ENCODE data around the gene SEPTIN8. TPM values are rescaled to one million over a fixed set of nuclear protein-coding genes. Genes with fewer than 3 reads are reported as not detected.
A peak's percentile ranks its signal among the peaks of the same experiment; 100 is the strongest.

SEPTIN8 gene
- total and polyA plus RNA-seq, 8 donors: 15.5 to 47.3 (median 32.3) TPM

DNA sequence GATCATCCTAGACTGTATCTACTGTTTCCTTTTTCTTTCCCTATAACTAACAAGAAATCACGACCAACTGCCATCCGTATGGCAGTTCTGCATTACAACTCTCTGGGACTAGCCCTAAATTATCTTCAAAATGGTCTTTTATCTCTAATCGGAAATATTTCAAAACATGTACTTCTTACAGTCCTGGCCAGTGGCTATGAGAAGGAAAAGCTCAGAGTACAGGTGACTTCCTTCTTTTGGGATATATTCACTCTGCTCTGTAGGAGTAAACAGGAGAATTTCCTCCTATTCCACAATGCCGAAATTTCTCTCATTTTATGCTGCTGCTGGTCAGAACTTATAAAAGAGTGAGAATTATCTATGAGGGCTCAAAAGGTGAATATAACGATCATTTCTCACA lies 1.8 kb upstream of the SEPTIN8 start:
- 43 to 65% (median 46%) methylated on average over 5 of the region's 5 CpGs for WGBS, 5 donors
- no peak for DNase-seq
- TF ChIP-seq POLR2AphosphoS5 (IDR thresholded peaks at IDR 0.05) (no peak), POLR2A (IDR thresholded peaks at IDR 0.05) (no peak), EP300 (IDR thresholded peaks at IDR 0.05) (no peak)
- TF ChIP-seq, protein P1, sequence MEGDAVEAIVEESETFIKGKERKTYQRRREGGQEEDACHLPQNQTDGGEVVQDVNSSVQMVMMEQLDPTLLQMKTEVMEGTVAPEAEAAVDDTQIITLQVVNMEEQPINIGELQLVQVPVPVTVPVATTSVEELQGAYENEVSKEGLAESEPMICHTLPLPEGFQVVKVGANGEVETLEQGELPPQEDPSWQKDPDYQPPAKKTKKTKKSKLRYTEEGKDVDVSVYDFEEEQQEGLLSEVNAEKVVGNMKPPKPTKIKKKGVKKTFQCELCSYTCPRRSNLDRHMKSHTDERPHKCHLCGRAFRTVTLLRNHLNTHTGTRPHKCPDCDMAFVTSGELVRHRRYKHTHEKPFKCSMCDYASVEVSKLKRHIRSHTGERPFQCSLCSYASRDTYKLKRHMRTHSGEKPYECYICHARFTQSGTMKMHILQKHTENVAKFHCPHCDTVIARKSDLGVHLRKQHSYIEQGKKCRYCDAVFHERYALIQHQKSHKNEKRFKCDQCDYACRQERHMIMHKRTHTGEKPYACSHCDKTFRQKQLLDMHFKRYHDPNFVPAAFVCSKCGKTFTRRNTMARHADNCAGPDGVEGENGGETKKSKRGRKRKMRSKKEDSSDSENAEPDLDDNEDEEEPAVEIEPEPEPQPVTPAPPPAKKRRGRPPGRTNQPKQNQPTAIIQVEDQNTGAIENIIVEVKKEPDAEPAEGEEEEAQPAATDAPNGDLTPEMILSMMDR (IDR thresholded peaks at IDR 0.05): no peak
- peaks cover 11 to 41% (median 35%) of the 10 kb centered on the region in 4 donors for H3K4me1 ChIP-seq
- no peak overlapping the region for H3K4me3 ChIP-seq
- no peaks in the 10 kb centered on the region for H3K36me3 ChIP-seq
- H3K9me3 ChIP-seq: no peaks in the 10 kb centered on the region
- H3K27ac ChIP-seq: peak overlapping the region in 1 of 5 donors; percentile 86
- intact Hi-C loops (cut with DNase I; ENCODE audit: low total_unique reads): no loop called here
- no peaks in the 10 kb centered on the region for H3K27me3 ChIP-seq

DNA sequence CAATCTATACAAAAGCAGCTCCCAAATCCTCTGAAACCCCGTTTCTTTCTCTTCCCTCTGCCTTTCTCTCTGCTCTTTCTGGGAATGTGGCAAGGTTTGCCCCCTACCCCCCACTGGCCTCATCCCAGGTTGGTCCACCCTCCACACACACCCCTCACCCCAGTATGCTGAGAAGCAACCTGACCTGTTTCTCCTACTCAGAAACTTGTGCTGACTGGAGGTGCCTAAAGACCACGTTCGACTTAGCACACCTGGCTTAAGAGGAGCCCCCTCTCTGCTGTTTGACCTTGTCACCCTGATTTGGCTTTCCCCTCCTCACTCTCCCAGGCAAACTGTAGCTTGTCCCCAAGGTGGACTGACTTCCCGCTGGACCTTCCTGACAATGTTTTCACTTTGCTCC lies 1.1 kb upstream of the SEPTIN8 start:
- Histone ChIP-seq H3K4me3 (peak overlapping the region; percentile 79 to 88 (median 82)), H3K27me3 (no peaks in the 10 kb centered on the region), H3K27ac (peak overlapping the region in 4 of 5 donors; percentile 81 to 88 (median 87)), H3K4me1 (peaks cover 11 to 49% (median 37%) of the 10 kb centered on the region in 4 donors), H3K36me3 (no peaks in the 10 kb centered on the region), H3K9me3 (no peaks in the 10 kb centered on the region)
- WGBS, 5 donors: 46 to 65% (median 48%) methylated on average over 4 of the region's 4 CpGs
- no peak for DNase-seq
- intact Hi-C loops (cut with DNase I; ENCODE audit: low total_unique reads): no loop called here
- TF ChIP-seq, protein P1 (IDR thresholded peaks at IDR 0.05): no peak
- TF ChIP-seq POLR2A (IDR thresholded peaks at IDR 0.05) (no peak), POLR2AphosphoS5 (IDR thresholded peaks at IDR 0.05) (no peak), EP300 (IDR thresholded peaks at IDR 0.05) (no peak)

DNA sequence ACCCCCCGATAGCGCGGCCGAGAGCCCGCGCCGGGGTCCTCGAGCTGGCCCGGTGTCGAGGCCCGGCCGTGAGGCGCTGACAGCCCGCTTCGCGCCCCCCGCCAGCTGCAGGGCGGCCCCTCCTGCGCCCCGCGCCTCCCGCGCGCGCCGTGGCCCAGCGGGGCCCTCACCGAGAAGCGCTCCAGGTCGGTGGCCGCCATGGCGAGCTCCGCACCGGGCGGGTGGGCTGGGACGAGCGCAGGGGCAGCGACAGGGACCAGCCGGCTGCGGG lies 166 bp downstream of the SEPTIN8 start:
- no peak for DNase-seq
- Histone ChIP-seq H3K27ac (peak overlapping the region; percentile 81 to 88 (median 86)), H3K4me3 (peak overlapping the region; percentile 79 to 88 (median 82)), H3K36me3 (no peaks in the 10 kb centered on the region), H3K9me3 (no peaks in the 10 kb centered on the region), H3K4me1 (peaks cover 13 to 61% (median 45%) of the 10 kb centered on the region in 4 donors), H3K27me3 (no peaks in the 10 kb centered on the region)
- WGBS, 5 donors: 0 to 2% (median 1%) methylated on average over 22 to 40 of the region's 40 CpGs; no CpG with 5 or more reads in 1 of the 5 donors
- TF ChIP-seq, protein P1 (IDR thresholded peaks at IDR 0.05): no peak
- TF ChIP-seq POLR2A (IDR thresholded peaks at IDR 0.05) (no peak), EP300 (IDR thresholded peaks at IDR 0.05) (no peak)
- intact Hi-C loops (cut with DNase I; ENCODE audit: low total_unique reads): no loop called here

DNA sequence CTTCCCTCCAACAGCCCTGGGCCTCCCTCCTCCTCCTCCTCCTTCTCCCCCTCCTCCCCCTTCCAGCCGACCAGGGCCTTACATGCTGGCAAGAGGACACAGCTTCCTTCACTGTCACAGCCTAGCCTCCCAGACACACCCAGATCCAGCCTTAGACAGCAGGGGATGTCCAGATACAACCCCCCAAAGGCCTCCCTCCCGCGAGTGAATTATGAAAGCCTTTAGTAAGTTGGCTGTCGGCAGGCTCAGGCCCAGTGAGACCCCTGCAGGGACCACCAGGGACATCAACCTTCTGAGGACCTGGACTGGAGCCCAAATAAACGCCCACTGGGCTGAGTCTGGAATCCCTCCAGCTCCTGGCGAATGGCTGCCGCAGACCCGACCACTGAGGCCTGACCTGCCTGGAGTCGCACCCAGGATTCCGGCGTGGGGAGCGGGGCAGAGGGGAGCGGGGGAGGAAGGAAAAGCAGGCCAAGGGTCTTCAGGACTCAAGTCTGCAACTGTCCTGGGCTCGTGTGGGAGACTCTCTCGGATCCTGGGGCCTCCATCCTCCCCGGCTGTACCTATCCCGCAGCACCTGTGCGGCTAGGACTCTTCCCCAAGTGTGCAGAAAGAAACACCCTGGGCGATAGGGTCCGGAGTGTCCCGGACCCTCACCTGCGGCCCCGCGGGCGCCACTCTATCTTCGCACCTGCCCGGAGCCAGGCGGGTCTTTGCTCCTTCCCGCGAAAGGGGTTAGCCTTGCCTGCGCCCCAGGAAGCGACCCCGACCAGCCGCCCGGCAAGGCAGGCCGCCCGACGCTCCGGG lies 705 bp downstream of the SEPTIN8 start:
- no peaks in the 10 kb centered on the region for H3K27me3 ChIP-seq
- no peaks in the 10 kb centered on the region for H3K9me3 ChIP-seq
- peak overlapping the region; percentile 79 to 88 (median 82) for H3K4me3 ChIP-seq
- no peaks in the 10 kb centered on the region for H3K36me3 ChIP-seq
- 4 to 7% (median 6%) methylated on average over 24 to 39 of the region's 39 CpGs for WGBS, 5 donors
- peak overlapping the region; percentile 81 to 88 (median 86) for H3K27ac ChIP-seq
- intact Hi-C loops (cut with DNase I; ENCODE audit: low total_unique reads): no loop called here
- peak in 1 of 2 donors; percentile 75 for DNase-seq
- no peak for TF ChIP-seq EP300 (IDR thresholded peaks at IDR 0.05)
- TF ChIP-seq, protein P1 (IDR thresholded peaks at IDR 0.05): no peak
- no peak for TF ChIP-seq POLR2A (IDR thresholded peaks at IDR 0.05)
- TF ChIP-seq POLR2AphosphoS5 (IDR thresholded peaks at IDR 0.05): no peak
- peaks cover 16 to 67% (median 48%) of the 10 kb centered on the region in 4 donors for H3K4me1 ChIP-seq
